GM12878 (cell line): ENCODE data around the gene CLEC12A.

Experiments
- BRCA1 ChIP-seq: IDR thresholded peaks from 2 replicates; pipeline ENCODE4 v1.6.1; 2011; ENCODE audit warnings: low read depth, low read length, improper control_type of control experiment
- FOS ChIP-seq: IDR thresholded peaks from 3 replicates; pipeline ENCODE4 v1.6.1; 2011; ENCODE audit warnings: borderline replicate concordance; ENCODE audit not compliant: insufficient read length; ENCODE audit errors: extremely low read depth
- POLR2AphosphoS5 ChIP-seq: IDR thresholded peaks from 2 replicates; pipeline ENCODE4 v1.6.1; 2011; ENCODE audit warnings: mild to moderate bottlenecking, low read length, inconsistent platforms
- USF1 ChIP-seq: IDR thresholded peaks from 2 replicates; pipeline ENCODE4 v1.6.1; 2011; ENCODE audit warnings: borderline replicate concordance, low read depth, mild to moderate bottlenecking, moderate library complexity, mixed read lengths, low read length; ENCODE audit not compliant: insufficient read depth; ENCODE audit errors: extremely low read length
- ZNF384 ChIP-seq: IDR thresholded peaks from 2 replicates; pipeline ENCODE4 v1.6.1; 2012; ENCODE audit warnings: low read depth, mild to moderate bottlenecking, low read length, improper control_type of control experiment, borderline replicate concordance
- TF ChIP-seq, protein P1 (sequence below): IDR thresholded peaks from 2 replicates; pipeline ENCODE4 v1.6.1; 2012; ENCODE audit warnings: low read depth, low read length, improper control_type of control experiment
- TF ChIP-seq, protein P2 (sequence below): fragments of 450-650 bp; formaldehyde crosslinking; IDR thresholded peaks from 2 replicates; pipeline ENCODE4 v1.4.0; 2020; ENCODE audit warnings: mild to moderate bottlenecking, moderate library complexity
- TF ChIP-seq, protein P3 (sequence below), 3 experiments: IDR thresholded peaks in 2 of 3; conservative IDR thresholded peaks in 1 of 3; 2 replicates each; pipeline ENCODE4 v1.5.1; 2011; ENCODE audit warnings: low read depth in 3 of 3, low read length in 3 of 3, mild to moderate bottlenecking in 3 of 3, control low read depth in 2 of 3, moderate library complexity in 2 of 3, inconsistent platforms in 1 of 3, mixed read lengths in 1 of 3; ENCODE audit not compliant: control insufficient read depth in 2 of 3, insufficient read depth in 1 of 3; ENCODE audit errors: extremely low read depth in 1 of 3
- TF ChIP-seq, protein P4 (sequence below): IDR thresholded peaks from 2 replicates; pipeline ENCODE4 v1.6.1; 2012; ENCODE audit warnings: low read depth, low read length, improper control_type of control experiment
- TF ChIP-seq, protein P5 (sequence below): fragments of 150-350 bp; IDR thresholded peaks from 2 replicates; pipeline ENCODE4 v1.6.1; 2016; ENCODE audit warnings: low read depth, low read length

DNA sequence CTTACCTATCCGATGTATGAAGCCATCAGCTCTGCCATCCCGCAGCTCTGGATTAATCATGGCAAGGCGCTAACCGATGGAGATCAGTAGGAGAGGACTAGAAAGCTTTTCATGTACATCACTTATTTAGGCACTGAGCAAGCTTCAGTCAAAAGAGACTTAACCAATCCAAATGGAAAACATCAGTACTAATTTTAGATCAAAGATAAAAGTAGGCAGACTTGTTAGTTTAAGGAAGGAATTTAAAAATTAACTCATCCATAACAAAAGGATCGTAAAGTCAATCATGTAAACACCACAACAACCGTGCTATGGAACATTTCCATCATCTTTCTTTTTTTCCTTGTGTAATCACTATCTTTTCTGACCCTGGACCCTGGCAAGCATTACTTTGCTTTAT is 38.9 kb upstream of the CLEC12A start, which contains the start of gene CLEC2A:
- TF ChIP-seq, protein P1, sequence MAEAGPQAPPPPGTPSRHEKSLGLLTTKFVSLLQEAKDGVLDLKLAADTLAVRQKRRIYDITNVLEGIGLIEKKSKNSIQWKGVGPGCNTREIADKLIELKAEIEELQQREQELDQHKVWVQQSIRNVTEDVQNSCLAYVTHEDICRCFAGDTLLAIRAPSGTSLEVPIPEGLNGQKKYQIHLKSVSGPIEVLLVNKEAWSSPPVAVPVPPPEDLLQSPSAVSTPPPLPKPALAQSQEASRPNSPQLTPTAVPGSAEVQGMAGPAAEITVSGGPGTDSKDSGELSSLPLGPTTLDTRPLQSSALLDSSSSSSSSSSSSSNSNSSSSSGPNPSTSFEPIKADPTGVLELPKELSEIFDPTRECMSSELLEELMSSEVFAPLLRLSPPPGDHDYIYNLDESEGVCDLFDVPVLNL: no peak
- TF ChIP-seq, protein P2, sequence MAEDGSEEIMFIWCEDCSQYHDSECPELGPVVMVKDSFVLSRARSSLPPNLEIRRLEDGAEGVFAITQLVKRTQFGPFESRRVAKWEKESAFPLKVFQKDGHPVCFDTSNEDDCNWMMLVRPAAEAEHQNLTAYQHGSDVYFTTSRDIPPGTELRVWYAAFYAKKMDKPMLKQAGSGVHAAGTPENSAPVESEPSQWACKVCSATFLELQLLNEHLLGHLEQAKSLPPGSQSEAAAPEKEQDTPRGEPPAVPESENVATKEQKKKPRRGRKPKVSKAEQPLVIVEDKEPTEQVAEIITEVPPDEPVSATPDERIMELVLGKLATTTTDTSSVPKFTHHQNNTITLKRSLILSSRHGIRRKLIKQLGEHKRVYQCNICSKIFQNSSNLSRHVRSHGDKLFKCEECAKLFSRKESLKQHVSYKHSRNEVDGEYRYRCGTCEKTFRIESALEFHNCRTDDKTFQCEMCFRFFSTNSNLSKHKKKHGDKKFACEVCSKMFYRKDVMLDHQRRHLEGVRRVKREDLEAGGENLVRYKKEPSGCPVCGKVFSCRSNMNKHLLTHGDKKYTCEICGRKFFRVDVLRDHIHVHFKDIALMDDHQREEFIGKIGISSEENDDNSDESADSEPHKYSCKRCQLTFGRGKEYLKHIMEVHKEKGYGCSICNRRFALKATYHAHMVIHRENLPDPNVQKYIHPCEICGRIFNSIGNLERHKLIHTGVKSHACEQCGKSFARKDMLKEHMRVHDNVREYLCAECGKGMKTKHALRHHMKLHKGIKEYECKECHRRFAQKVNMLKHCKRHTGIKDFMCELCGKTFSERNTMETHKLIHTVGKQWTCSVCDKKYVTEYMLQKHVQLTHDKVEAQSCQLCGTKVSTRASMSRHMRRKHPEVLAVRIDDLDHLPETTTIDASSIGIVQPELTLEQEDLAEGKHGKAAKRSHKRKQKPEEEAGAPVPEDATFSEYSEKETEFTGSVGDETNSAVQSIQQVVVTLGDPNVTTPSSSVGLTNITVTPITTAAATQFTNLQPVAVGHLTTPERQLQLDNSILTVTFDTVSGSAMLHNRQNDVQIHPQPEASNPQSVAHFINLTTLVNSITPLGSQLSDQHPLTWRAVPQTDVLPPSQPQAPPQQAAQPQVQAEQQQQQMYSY (CRISPR knock-in tag): no peak
- no peak for TF ChIP-seq POLR2AphosphoS5
- TF ChIP-seq, protein P3, sequence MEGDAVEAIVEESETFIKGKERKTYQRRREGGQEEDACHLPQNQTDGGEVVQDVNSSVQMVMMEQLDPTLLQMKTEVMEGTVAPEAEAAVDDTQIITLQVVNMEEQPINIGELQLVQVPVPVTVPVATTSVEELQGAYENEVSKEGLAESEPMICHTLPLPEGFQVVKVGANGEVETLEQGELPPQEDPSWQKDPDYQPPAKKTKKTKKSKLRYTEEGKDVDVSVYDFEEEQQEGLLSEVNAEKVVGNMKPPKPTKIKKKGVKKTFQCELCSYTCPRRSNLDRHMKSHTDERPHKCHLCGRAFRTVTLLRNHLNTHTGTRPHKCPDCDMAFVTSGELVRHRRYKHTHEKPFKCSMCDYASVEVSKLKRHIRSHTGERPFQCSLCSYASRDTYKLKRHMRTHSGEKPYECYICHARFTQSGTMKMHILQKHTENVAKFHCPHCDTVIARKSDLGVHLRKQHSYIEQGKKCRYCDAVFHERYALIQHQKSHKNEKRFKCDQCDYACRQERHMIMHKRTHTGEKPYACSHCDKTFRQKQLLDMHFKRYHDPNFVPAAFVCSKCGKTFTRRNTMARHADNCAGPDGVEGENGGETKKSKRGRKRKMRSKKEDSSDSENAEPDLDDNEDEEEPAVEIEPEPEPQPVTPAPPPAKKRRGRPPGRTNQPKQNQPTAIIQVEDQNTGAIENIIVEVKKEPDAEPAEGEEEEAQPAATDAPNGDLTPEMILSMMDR (IDR thresholded peaks at IDR 0.05 in 2 of 3, conservative IDR thresholded peaks at IDR 0.05 in 1 of 3; ENCODE audit: control insufficient read depth in 2 of 3, extremely low read depth in 1 of 3, insufficient read depth in 1 of 3, low read depth in 3 of 3, low read length in 3 of 3): no peak
- TF ChIP-seq, protein P4, sequence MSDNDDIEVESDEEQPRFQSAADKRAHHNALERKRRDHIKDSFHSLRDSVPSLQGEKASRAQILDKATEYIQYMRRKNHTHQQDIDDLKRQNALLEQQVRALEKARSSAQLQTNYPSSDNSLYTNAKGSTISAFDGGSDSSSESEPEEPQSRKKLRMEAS: no peak
- TF ChIP-seq ZNF384: no peak
- TF ChIP-seq, protein P5, sequence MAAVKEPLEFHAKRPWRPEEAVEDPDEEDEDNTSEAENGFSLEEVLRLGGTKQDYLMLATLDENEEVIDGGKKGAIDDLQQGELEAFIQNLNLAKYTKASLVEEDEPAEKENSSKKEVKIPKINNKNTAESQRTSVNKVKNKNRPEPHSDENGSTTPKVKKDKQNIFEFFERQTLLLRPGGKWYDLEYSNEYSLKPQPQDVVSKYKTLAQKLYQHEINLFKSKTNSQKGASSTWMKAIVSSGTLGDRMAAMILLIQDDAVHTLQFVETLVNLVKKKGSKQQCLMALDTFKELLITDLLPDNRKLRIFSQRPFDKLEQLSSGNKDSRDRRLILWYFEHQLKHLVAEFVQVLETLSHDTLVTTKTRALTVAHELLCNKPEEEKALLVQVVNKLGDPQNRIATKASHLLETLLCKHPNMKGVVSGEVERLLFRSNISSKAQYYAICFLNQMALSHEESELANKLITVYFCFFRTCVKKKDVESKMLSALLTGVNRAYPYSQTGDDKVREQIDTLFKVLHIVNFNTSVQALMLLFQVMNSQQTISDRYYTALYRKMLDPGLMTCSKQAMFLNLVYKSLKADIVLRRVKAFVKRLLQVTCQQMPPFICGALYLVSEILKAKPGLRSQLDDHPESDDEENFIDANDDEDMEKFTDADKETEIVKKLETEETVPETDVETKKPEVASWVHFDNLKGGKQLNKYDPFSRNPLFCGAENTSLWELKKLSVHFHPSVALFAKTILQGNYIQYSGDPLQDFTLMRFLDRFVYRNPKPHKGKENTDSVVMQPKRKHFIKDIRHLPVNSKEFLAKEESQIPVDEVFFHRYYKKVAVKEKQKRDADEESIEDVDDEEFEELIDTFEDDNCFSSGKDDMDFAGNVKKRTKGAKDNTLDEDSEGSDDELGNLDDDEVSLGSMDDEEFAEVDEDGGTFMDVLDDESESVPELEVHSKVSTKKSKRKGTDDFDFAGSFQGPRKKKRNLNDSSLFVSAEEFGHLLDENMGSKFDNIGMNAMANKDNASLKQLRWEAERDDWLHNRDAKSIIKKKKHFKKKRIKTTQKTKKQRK: no peak
- TF ChIP-seq FOS: no peak
- no peak for TF ChIP-seq BRCA1
- no peak for TF ChIP-seq USF1
